Prostate gland (tissue), 2 donors: ENCODE data around the gene VNN1. TPM values are rescaled to one million over a fixed set of nuclear protein-coding genes. Genes with fewer than 3 reads are reported as not detected.
"Not testable (repeated sequence)": the region's sequence is repeated elsewhere in the genome, so short reads cannot be mapped to it uniquely, and the experiment has no call there.

Experiments
- DNase-seq: peaks from one replicate; pipeline ENCODE4 v3.0.0-alpha.2; 2019; ENCODE audit warnings: low spot score
- H3K27ac ChIP-seq, 2 donors: fragments of 200-600 bp; sonication (generic); 2 replicates each; pipeline ENCODE4 v1.5.1; 2017 to 2019
- H3K27me3 ChIP-seq: fragments of 200-600 bp; sonication (generic); replicated peaks from 2 replicates; pipeline ENCODE4 v1.5.1; 2019; ENCODE audit not compliant: insufficient read depth
- H3K36me3 ChIP-seq, 2 donors: fragments of 200-600 bp; sonication (generic); 1 replicate in 1 of 2; 2 replicates in 1 of 2; pipeline versions ENCODE4 v1.5.1 to v1.8.1; 2017 to 2019
- H3K4me1 ChIP-seq: fragments of 200-600 bp; sonication (generic); replicated peaks from 2 replicates; pipeline ENCODE4 v1.5.1; 2019
- H3K4me3 ChIP-seq, 2 donors: fragments of 200-600 bp; sonication (generic); 2 replicates each; pipeline ENCODE4 v1.5.1; 2017 to 2019
- H3K9me3 ChIP-seq: fragments of 200-600 bp; sonication (generic); 2 replicates; pipeline ENCODE4 v1.5.1; 2017
- CTCF ChIP-seq, 4 experiments: fragments of 200-600 bp in 2 of 4; fragments of 450-650 bp in 2 of 4; sonication (generic) in 2 of 4; IDR thresholded peaks; 1 replicate in 3 of 4; 2 replicates in 1 of 4; pipeline ENCODE4 v1.5.1; 2016 to 2019; ENCODE audit warnings: antibody characterized with exemption in 4 of 4, mild to moderate bottlenecking in 2 of 4, moderate library complexity in 2 of 4
- POLR2A ChIP-seq: fragments of 450-650 bp; IDR thresholded peaks from one replicate; pipeline ENCODE4 v1.6.1; 2016; ENCODE audit warnings: antibody characterized with exemption, mild to moderate bottlenecking
- POLR2AphosphoS5 ChIP-seq: sonication (generic); formaldehyde crosslinking; IDR thresholded peaks from one replicate; pipeline ENCODE4 v1.6.1; 2017; ENCODE audit warnings: antibody characterized with exemption
- whole genome bisulfite sequencing: methylation state at CpG from one replicate; pipeline ENCODE4 v1.1.5; 2018; 5-methylcytosine and 5-hydroxymethylcytosine counted together
- intact Hi-C: fragments of 100-400 bp; cut with DNase I; formaldehyde crosslinking; loops from one replicate; pipeline ENCODE4 v1.14.2; 2022
- total RNA-seq, 2 donors: library from RNA; depleted of rRNA; stranded (reverse); fragments of >200 nt; gene quantifications; one replicate each; pipeline ENCODE4 v1.1.0, GENCODE V29; 2016

VNN1 gene
- total RNA-seq, 2 donors from 2014 or later, result 0.32 to 0.34 TPM

DNA sequence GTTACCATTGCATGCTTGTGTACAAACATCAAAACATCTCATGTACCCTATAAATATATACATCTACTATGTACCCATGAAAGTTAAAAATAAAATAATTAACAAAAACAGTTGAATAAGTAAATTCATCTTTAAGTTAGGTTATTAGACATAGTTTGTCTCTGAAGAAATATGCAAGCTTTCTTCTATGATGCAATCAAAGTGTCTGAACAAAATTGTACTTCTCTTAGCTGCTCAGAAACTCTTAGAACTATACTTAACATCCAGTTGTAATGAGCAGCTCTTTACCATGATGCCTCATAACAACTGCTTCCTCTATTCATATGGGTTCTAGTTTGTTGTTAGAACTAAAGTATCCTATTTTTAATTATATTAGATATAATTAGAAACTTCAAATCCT is 5.9 kb downstream of the VNN1 start:
- intact Hi-C loops, result no loop called here
- TF ChIP-seq POLR2A, result no peak
- TF ChIP-seq CTCF (IDR thresholded peaks at IDR 0.05), result no peak
- TF ChIP-seq POLR2AphosphoS5, result no peak
- H3K9me3 ChIP-seq, result no peaks in the 10 kb centered on the region

GRCh38 chr6:132706756-132707155 is 7.1 kb downstream of the VNN1 start:
- H3K9me3 ChIP-seq, intact Hi-C loops, H3K4me3 ChIP-seq, H3K4me1 ChIP-seq, H3K27ac ChIP-seq, DNase-seq, H3K27me3 ChIP-seq, H3K36me3 ChIP-seq: not testable (repeated sequence)
- 72% methylated on average over 4 of the region's 4 CpGs for WGBS

More for the DNA sequence above, 5.9 kb downstream of the VNN1 start:
- Histone ChIP-seq H3K27me3 (no peaks in the 10 kb centered on the region), H3K36me3 (no peaks in the 10 kb centered on the region), H3K4me1 (no peaks in the 10 kb centered on the region), H3K4me3 (no peak overlapping the region), H3K27ac (no peak overlapping the region)
- DNase-seq, result no peak

- Histone ChIP-seq H3K27ac (no peak overlapping the region), H3K9me3 (no peaks in the 10 kb centered on the region), H3K36me3 (no peaks in the 10 kb centered on the region), H3K4me1 (no peaks in the 10 kb centered on the region), H3K4me3 (no peak overlapping the region), H3K27me3 (no peaks in the 10 kb centered on the region)
- intact Hi-C loops, result no loop called here
- no peak for TF ChIP-seq POLR2AphosphoS5
- no peak for DNase-seq
Measured at GRCh38 chr6:132703936-132704335, 9.9 kb downstream of the VNN1 start.

DNA sequence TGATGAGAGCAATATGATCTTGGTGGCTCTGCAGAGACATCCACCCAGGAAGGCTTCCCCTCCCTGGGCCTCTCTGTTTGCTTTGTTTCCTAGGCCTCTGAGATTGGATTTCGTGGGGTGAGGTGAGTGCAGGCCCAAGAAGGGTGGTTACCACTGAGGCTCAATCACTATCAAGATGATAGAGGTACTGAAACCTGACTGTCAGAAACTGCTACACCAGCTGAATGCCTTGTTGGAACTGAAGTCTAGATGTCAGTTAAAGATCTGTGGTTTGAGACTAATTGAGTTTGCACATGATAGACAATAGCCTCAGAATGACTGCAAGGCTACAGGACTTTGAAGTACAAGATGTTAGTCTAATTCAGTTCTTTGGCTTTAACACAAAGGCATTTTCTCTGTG is 15.2 kb downstream of the VNN1 start:
- no peaks in the 10 kb centered on the region for H3K36me3 ChIP-seq
- 0% methylated on average over 1 of the region's 1 CpG for WGBS
- no peak overlapping the region for H3K27ac ChIP-seq
- no peaks in the 10 kb centered on the region for H3K4me1 ChIP-seq
- no peak for DNase-seq
- H3K9me3 ChIP-seq, result no peaks in the 10 kb centered on the region
- no peak overlapping the region for H3K4me3 ChIP-seq
- no peaks in the 10 kb centered on the region for H3K27me3 ChIP-seq
- TF ChIP-seq CTCF (IDR thresholded peaks at IDR 0.05) (no peak), POLR2A (no peak), POLR2AphosphoS5 (no peak)
- intact Hi-C loops, result no loop called here

- Histone ChIP-seq H3K27me3 (no peaks in the 10 kb centered on the region), H3K36me3 (no peaks in the 10 kb centered on the region), H3K9me3 (no peaks in the 10 kb centered on the region), H3K27ac (no peak overlapping the region), H3K4me3 (no peak overlapping the region), H3K4me1 (no peaks in the 10 kb centered on the region)
- no peak for TF ChIP-seq CTCF (IDR thresholded peaks at IDR 0.05)
- TF ChIP-seq POLR2AphosphoS5, result no peak
- TF ChIP-seq POLR2A, result no peak
- DNase-seq, result no peak
- intact Hi-C loops, result no loop called here
- WGBS, result 76% methylated on average over 1 of the region's 1 CpG
Measured at GRCh38 chr6:132695773-132696172, 18.1 kb downstream of the VNN1 start.

DNA sequence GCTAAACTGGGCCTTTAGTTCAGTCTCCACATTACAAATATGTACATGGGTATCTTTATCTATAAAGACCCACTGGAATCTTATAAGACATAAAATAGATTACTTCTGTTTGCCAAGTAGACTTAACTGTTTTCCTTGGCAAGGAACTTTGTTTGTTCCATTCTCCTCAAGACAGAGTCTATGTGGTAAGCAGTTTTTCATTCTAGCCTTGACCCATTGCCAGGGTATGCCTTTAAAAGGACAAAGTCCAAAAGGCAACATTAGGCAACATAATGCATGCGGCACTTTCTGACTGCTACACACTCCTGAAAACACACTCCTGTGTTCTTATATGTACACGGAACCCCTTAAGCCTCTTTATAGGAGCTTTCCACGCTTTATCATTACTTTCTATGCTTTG is 20.4 kb downstream of the VNN1 start:
- Histone ChIP-seq H3K27me3 (no peaks in the 10 kb centered on the region), H3K4me3 (no peak overlapping the region), H3K4me1 (no peaks in the 10 kb centered on the region), H3K9me3 (no peaks in the 10 kb centered on the region), H3K36me3 (no peaks in the 10 kb centered on the region), H3K27ac (no peak overlapping the region)
- intact Hi-C loops, result no loop called here
- TF ChIP-seq POLR2AphosphoS5, result peak; percentile 27
- no peak for TF ChIP-seq CTCF (IDR thresholded peaks at IDR 0.05)
- WGBS, result 84% methylated on average over 3 of the region's 3 CpGs
- peak; percentile 21 for DNase-seq
